PC-9 (cell line): ENCODE measurements around the gene PHOSPHO2. TPM values are rescaled to one million over a fixed set of nuclear protein-coding genes. Genes with fewer than 3 reads are reported as not detected.

Experiments
- BruUV-seq: library from RNA; stranded (reverse); fragments of 400-500 nt; replicated peaks from 2 replicates; lab custom pipeline; 2021; lab: Mats Ljungman, UMichigan
- CTCF ChIA-PET: fragments of 300-600 bp; sonication (Branson Sonifier 250); formaldehyde crosslinking; loops from one replicate; lab custom pipeline; 2022; ENCODE audit warnings: antibody characterized with exemption; lab: Charles Lee
- POLR2A ChIA-PET: fragments of 300-600 bp; sonication (Branson Sonifier 250); formaldehyde crosslinking; loops from one replicate; lab custom pipeline; 2022; ENCODE audit warnings: antibody characterized with exemption; ENCODE audit not compliant: unreplicated experiment; lab: Charles Lee
- DNase-seq, 2 experiments: peaks; one replicate each; pipeline versions ENCODE4 v3.0.0 to v3.0.0-alpha.2; 2015 to 2022; ENCODE audit warnings: mixed read lengths in 1 of 2
- H2AFZ ChIP-seq: fragments of 200-600 bp; sonication (generic); 2 replicates; pipeline ENCODE4 v1.8.1; 2017; ENCODE audit warnings: antibody characterized with exemption
- H3F3A ChIP-seq: fragments of 200-600 bp; sonication (generic); 2 replicates; pipeline ENCODE4 v1.8.1; 2017; ENCODE audit warnings: antibody characterized with exemption, mild to moderate bottlenecking, low read depth; ENCODE audit not compliant: insufficient read depth
- H3K27ac ChIP-seq: fragments of 200-600 bp; sonication (generic); 2 replicates; pipeline ENCODE4 v1.6.1; 2016; ENCODE audit warnings: mixed run types
- H3K27me3 ChIP-seq: fragments of 200-600 bp; sonication (generic); 2 replicates; pipeline ENCODE4 v1.6.1; 2016; ENCODE audit warnings: low read depth, mixed run types; ENCODE audit not compliant: insufficient read depth
- H3K36me3 ChIP-seq: fragments of 200-600 bp; sonication (generic); 2 replicates; pipeline ENCODE4 v1.6.1; 2016; ENCODE audit warnings: low read depth, mixed run types
- H3K4me1 ChIP-seq: fragments of 200-600 bp; sonication (generic); replicated peaks from 2 replicates; pipeline ENCODE4 v1.6.1; 2016; ENCODE audit warnings: mixed run types; ENCODE audit not compliant: insufficient read depth
- H3K4me2 ChIP-seq: fragments of 200-600 bp; sonication (generic); 2 replicates; pipeline ENCODE4 v1.6.1; 2017; ENCODE audit warnings: mixed run types
- H3K4me3 ChIP-seq: fragments of 200-600 bp; sonication (generic); 2 replicates; pipeline ENCODE4 v1.6.1; 2016; ENCODE audit warnings: mixed run types
- H3K79me2 ChIP-seq: fragments of 200-600 bp; sonication (generic); 2 replicates; pipeline ENCODE4 v1.6.1; 2017; ENCODE audit warnings: low read depth, mixed run types
- H3K9me2 ChIP-seq: fragments of 200-600 bp; sonication (generic); 2 replicates; pipeline ENCODE4 v1.8.1; 2017; ENCODE audit warnings: mild to moderate bottlenecking; ENCODE audit not compliant: insufficient read depth
- H3K9me3 ChIP-seq: fragments of 200-600 bp; sonication (generic); 2 replicates; pipeline ENCODE4 v1.8.1; 2016; ENCODE audit warnings: low read depth; ENCODE audit not compliant: insufficient read depth
- H4K20me1 ChIP-seq: fragments of 200-600 bp; sonication (generic); 2 replicates; pipeline ENCODE4 v1.8.1; 2017; ENCODE audit not compliant: insufficient read depth
- CTCF ChIP-seq: fragments of 200-600 bp; sonication (generic); conservative IDR thresholded peaks from 2 replicates; pipeline ENCODE4 v1.6.1; 2017; ENCODE audit warnings: mixed run types, antibody characterized with exemption, mild to moderate bottlenecking, moderate library complexity
- EZH2 ChIP-seq: fragments of 200-600 bp; sonication (generic); IDR thresholded peaks from 2 replicates; pipeline ENCODE4 v1.8.0; 2017; ENCODE audit warnings: antibody characterized with exemption, low read depth
- intact Hi-C: fragments of 100-400 bp; cut with micrococcal nuclease; formaldehyde crosslinking; loops from one replicate; pipeline ENCODE4 v1.10.0; 2022; ENCODE audit not compliant: unreplicated experiment
- total RNA-seq: library from RNA; stranded (reverse); gene quantifications from 2 replicates; pipeline ENCODE4 v1.2.3, GENCODE V29; 2021

The PHOSPHO2 gene
- total RNA-seq, 1 experiment from 2014 or later: 5.9 TPM

- Histone ChIP-seq H3K27me3 (no peaks in the 10 kb centered on the region), H3K4me1 (no peaks in the 10 kb centered on the region), H3K4me2 (no peak overlapping the region), H3K4me3 (no peak overlapping the region), H3K9me3 (no peaks in the 10 kb centered on the region), H3K27ac (no peak overlapping the region), H3K9me2 (no peaks in the 10 kb centered on the region), H3F3A (no peaks in the 10 kb centered on the region), H4K20me1 (no peaks in the 10 kb centered on the region), H2AFZ (no peak overlapping the region), H3K79me2 (no peaks in the 10 kb centered on the region), H3K36me3 (no peaks in the 10 kb centered on the region)
- DNase-seq: no peak
- TF ChIP-seq EZH2 (no peak), CTCF (no peak)
- POLR2A ChIA-PET: interaction anchor here (0.6 kb wide), 1 partner anchor 48 kb away, joined by 6 read pairs; no protein-coding TSS in a partner anchor
- intact Hi-C loops: no loop called here
- CTCF ChIA-PET: no interaction called here
- no TSS peak for BruUV-seq
These were observed 31.0 kb upstream of the PHOSPHO2 start for GRCh38 chr2:169663247-169663646.

GRCh38 chr2:169664600-169664977 is 29.7 kb upstream of the PHOSPHO2 start:
- no peak overlapping the region for H3K4me3 ChIP-seq
- H2AFZ ChIP-seq: no peak overlapping the region
- CTCF ChIA-PET: no interaction called here
- no peaks in the 10 kb centered on the region for H3K9me3 ChIP-seq
- BruUV-seq: no TSS peak
- intact Hi-C loops: no loop called here
- no peaks in the 10 kb centered on the region for H3K9me2 ChIP-seq
- H3F3A ChIP-seq: no peaks in the 10 kb centered on the region
- DNase-seq: no peak
- POLR2A ChIA-PET: no interaction called here
- H3K4me2 ChIP-seq: no peak overlapping the region
- no peaks in the 10 kb centered on the region for H3K27me3 ChIP-seq
- no peaks in the 10 kb centered on the region for H3K4me1 ChIP-seq
- no peaks in the 10 kb centered on the region for H3K36me3 ChIP-seq
- H3K79me2 ChIP-seq: no peaks in the 10 kb centered on the region
- H4K20me1 ChIP-seq: no peaks in the 10 kb centered on the region
- TF ChIP-seq EZH2 (no peak), CTCF (no peak)
- H3K27ac ChIP-seq: no peak overlapping the region

GRCh38 chr2:169664978-169665930 is 29.0 kb upstream of the PHOSPHO2 start:
- H3K9me3 ChIP-seq: no peaks in the 10 kb centered on the region
- TF ChIP-seq CTCF (no peak), EZH2 (no peak)
- H3K27me3 ChIP-seq: no peaks in the 10 kb centered on the region
- H2AFZ ChIP-seq: no peak overlapping the region
- no peaks in the 10 kb centered on the region for H3K4me1 ChIP-seq
- H3K4me3 ChIP-seq: no peak overlapping the region
- H3K9me2 ChIP-seq: no peaks in the 10 kb centered on the region
- H4K20me1 ChIP-seq: no peaks in the 10 kb centered on the region
- BruUV-seq: no TSS peak
- no peak overlapping the region for H3K4me2 ChIP-seq
- CTCF ChIA-PET: interaction anchor here (0.7 kb wide), 1 partner anchor 21 kb away, joined by 4 read pairs; no protein-coding TSS in a partner anchor
- H3F3A ChIP-seq: no peaks in the 10 kb centered on the region
- POLR2A ChIA-PET: interaction anchor here (0.5 kb wide), 1 partner anchor 132 kb away, joined by 10 read pairs; no protein-coding TSS in a partner anchor
- DNase-seq: no peak
- no peaks in the 10 kb centered on the region for H3K36me3 ChIP-seq
- intact Hi-C loops: no loop called here
- no peak overlapping the region for H3K27ac ChIP-seq
- no peaks in the 10 kb centered on the region for H3K79me2 ChIP-seq
